HG02588 (cell line): ENCODE measurements around the gene CCDC157.
A peak's percentile ranks its signal among the peaks of the same experiment; 100 is the strongest.

Source experiments
- ATAC-seq: cut with Tn5 transposase; IDR thresholded peaks from one replicate; pipeline ENCODE4 v1.9.1; 2021; ENCODE audit warnings: mild to moderate bottlenecking, moderate library complexity; ENCODE audit not compliant: unreplicated experiment

Gene CCDC157

DNA sequence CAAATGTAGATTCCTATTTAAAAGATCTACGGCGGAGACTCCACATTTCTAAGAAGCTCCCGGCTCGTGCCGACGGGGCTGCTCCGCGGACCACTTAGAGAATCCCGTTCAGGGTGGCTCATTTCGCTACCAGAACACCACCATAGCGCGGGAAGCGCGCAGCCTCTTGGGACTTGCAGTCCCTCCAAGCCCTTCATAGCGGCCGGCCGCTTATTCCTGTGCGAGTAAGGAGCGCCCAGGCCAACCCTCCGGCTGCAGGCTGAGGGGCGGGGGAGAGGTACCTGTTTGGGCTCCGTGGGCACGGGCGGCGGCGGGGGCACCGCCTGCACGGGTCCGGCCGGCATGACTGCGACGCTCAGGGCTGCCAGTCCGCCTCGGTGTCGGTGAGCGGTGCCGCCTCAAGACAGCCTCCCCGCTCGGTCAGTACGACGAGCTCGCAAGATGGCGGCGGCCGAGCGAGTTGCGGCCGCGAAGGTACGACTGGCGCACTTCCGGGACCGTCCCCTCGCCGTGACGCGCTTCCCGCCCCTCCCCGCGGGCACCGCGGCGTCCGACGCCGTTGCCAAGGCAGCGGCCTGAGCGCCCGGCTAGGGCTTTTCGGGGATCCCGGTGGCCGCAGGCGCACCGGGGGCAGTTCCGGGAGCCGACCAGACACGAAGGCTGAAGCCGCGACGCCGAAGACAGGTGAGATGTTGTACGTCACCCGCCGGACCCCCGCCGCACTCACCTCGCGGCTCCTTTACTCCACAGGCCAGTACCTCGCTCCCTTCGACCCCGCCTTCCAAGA is at the start of gene CCDC157, which contains the start of gene SF3A1:
CCDC157 (plus strand) TSS at position 559 of the 787 bp plus-strand sequence. CDS start 8,994 bp downstream, outside the sequence.
SF3A1 (minus strand) TSS at position 446 of the 787 bp plus-strand sequence; CDS start at position 344, 102 bp downstream.
- ATAC-seq = peak; percentile 89

DNA sequence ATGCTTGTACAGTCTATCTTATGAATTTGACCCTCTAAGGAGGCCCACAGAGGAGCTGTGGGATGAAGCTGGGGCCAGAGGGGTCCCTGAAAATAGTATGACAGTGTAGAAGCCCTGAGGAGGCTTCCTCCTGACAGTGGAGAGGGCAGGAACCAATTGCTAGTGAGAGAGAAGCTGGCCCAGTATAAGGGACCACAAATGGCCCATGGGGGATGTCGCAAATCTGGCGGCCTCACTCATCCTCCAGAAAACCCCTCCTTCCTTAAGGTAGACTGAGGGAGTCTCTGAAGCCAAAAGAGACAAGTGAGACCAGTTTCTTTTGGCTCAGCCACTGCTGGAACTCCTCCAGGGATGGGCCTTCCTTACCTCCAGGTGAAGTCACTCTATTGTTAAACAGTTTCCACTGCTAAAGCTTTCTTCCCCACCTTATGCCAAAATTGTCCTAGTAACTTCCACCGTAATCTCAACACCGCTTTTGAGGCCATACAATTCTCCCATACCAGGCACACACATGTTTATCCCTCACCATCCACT is 49.7 kb upstream of the CCDC157 start:
- no peak for ATAC-seq

DNA sequence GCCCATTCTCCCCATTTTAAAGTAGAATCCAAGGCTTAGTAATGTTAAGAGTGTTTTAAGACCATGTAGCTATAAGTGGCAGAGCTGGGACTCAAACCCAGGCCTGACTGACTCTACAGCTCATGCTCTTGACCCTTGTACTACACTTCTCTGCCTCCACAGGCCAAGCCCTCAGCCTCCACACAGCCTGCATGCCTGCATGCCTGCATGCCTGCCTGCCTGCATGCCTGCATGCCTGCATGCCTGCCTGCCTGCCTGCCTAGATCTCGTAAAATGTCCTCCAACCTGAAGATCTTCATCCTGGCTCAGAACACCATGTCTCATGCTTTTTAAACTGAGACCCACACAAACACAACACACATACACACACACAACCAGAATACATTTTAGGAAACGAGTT is 48.7 kb upstream of the CCDC157 start:
- ATAC-seq = no peak

DNA sequence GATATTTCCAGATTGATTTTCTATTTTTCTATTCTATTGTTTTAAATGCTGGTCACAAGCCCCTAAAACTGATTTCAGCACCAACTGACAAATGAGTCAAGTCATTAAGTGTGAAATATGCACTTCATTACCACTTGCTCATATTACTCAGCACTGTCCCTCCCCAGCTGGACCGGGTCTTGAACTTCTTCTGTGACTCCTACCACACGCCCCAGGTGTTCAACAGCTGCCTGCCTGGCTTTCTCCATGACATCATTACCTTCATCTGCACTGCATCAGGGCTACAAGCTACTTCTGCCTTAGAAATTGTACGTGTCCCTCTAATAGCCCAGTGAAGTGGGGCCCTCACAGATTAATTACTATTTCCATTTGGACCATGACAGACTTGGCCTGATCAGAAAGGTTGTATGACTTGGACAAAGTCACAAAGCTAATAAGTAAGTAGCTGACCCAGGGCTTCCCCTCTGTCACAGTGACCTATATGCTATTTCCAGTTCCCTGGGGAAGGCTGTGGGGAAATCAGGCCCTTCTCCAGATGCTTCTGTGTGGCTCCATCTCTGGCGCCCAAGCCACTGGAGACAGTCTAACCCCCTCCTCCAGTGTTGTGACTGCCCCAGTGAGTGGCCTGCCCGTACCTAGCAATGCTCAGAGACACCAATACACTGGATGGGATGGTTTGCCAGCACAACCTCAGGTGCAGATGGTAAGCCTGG is 48.1 kb upstream of the CCDC157 start:
- no peak for ATAC-seq

DNA sequence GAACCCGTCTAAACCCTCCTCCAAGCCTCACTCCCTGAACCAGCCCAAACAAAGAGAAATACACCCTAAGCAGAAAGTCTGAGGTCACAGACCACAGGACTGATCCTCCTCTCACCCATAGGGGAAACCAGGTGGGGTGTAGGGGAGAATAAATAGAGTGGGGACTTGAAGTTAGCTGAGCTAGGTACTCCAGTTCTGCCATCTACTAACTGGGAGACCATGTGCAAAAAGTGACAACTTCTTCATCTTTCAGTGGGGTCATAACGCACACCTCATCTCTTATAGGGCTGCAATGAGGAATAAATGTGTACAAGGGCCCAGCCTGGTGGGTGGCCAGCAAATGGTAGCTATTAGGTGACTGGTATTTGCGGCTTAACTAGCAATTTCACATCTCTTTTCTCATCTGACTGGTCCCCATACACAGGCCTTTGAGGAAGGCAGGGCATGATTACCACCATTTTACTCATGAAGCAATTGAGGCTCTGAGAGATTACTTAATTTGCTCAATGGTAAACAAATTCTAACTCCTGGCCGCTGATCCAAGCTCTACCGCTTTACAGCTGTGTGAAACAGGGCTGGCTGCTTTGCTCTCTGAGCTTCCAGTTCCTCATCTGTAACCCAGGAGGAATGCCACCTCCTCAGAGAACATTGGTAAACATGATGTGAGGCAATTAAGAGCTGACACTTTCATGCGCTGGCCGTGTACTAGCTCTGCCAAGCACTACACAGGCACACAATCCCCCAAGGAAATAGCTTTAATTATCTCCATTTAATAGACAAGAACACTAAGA is 46.7 kb upstream of the CCDC157 start:
- ATAC-seq = peak; percentile 30

DNA sequence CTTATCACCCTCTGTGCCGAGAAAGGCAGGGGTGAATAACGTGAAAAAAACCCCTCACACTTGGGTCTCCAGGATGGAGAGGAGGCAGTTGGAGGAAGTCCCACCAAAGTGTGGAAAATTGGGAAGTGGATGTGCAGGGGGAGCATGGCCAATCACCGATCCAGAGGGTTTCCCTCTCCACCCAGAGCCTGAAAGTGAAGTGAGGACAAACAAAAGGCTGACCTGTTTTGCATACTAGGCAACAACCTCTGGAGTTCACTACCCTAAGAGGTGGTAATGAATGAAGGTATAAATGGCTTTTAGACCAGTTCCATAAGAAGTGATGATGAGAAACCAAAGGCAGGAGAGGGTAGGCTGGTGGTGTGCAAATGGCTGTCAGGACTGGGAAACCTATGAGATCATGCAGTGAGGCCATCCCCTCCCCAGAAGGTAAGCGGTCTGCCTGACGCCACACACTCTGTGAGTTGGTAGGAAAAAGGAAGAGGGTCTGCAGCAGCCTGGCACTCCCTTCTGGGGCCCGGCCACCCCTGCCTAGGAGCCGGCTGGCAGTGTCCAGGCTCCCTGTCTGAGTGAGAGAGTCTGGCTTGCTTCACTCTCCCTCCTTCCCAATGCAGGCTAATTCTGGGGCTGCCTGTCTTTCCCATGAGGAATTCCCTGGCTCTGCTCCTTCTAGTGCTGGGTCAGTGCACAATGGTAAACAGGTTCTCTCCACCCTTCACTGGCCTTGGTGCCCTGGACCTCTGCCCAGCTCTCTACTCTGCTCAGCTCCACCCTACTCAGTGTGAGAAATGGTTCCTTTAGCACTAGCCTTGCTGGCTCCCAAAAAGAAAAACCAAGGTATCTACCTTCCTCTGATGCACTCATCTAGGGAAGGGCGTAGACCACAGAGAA is 45.7 kb upstream of the CCDC157 start:
- no peak for ATAC-seq

DNA sequence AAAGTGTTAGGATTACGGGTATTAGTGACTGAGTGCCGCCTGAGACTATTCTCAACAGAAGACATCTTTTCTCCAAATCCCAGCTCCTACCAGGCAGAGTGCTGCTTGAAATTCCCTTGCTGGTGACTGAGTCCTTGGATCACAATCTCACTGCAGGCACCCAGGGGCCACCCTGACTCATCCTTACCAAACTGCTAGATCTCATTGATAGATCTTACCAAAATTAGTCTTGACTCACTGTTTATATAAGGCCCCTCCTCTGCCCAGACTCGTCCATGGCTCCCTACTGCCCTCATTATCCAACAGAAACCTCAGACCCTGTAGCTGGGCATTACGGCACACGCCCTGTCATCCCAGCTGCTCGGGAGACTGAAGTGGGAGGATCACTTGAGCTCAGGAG is 44.8 kb upstream of the CCDC157 start:
- ATAC-seq = no peak

DNA sequence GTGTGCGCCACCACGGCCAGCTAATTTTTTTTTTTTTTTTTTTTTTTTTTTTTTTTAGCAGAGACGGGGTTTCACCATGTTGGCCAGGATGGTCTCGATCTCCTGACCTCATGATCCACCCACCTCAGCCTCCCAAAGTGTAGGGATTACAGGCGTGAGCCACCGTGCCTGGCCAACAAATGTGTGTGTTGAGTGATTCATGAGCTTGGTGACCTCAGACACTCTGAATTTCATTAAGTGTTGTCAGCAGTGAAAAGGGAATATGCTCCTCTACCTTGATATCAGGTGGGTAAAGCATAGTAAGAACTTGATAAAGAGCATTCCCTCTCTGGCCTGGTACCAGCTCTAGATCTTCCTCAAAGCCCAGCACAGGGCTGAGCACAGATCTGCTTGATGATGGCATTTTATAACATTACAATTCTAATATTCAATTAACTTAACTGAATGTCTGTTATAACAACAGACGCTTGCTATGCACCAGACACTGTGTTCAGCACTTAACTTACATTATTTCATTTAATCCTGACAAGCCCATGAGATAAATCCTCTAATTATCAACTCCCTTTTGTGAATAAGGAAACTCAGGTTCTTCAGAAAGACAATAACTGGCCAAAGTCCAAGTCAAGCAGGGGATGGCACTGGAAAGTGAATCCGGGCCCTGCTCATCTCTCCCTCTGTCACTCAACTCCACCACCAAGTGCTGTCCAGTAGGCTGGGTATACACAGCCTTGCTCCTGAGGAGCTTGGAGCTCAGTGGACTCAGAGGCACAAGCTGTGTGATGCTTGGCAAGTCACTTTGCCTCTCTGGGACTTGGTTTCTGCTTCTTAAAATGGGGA is 43.1 kb upstream of the CCDC157 start:
- ATAC-seq = no peak

DNA sequence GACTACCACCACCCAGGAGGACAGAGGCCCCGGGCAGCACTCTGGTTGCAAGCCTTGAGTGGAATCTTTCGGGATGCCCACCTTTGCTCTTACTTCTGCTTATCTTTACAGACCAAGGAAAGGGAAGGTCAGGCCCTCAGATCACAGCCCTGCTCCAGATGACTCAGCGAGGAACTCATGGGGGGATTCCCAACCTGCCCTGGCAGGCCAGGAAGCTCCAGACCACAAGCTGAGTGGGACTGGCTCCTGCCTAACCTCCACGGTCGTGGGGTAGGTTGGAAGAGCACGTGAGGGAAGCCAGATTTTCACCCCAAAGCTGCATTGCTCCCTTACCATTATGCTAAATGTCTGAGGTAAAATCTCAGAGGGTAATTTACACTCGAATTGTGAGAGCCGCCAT is 41.9 kb upstream of the CCDC157 start:
- ATAC-seq = no peak

DNA sequence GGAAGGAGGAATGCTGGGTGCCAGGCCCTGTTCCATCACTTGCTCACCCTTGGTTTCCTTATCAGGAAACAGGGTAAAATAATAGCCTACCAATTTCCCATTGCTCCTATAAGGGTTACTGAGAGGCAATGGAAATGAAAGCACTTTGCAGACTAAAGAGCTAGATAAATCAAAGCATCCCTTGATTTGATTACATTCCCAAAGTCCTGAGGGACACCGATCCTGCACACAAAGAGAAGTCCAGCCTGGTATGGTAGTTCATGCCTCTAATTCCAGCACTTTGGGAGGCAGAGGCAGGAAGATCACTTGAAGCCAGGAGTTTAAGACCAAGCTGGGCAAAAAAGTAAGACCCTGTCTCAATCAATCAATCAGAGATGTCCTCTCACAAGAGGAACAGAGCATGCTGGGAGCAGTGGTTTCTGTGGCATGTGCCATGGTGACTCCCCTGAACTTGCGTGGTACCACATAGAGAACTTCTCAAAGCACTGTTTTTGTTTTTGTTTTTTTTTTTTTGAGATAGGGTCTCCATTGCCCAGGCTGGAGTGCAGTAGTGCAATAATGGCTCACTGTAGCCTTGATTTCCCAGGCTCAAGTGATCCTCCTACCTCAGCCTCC is 40.7 kb upstream of the CCDC157 start:
- no peak for ATAC-seq

DNA sequence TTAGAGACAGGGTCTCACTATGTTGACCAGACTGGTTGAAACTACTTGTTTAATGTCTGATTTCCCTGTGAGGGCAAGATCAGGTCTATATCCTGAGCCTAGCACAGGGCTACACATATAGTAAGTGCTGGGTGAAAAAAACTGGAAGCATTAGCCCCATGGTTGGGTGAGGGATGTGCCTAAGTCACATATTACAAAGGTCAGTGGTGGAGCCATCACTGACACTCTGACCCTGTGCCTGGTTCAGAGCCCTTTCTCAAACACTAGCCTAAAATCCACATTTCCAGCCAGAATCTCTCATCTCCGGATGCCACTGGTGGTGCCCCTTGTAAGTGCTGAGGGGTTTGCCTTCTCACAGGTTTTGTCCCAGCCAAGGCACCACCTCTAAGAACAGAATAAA is 39.0 kb upstream of the CCDC157 start:
- ATAC-seq = no peak

DNA sequence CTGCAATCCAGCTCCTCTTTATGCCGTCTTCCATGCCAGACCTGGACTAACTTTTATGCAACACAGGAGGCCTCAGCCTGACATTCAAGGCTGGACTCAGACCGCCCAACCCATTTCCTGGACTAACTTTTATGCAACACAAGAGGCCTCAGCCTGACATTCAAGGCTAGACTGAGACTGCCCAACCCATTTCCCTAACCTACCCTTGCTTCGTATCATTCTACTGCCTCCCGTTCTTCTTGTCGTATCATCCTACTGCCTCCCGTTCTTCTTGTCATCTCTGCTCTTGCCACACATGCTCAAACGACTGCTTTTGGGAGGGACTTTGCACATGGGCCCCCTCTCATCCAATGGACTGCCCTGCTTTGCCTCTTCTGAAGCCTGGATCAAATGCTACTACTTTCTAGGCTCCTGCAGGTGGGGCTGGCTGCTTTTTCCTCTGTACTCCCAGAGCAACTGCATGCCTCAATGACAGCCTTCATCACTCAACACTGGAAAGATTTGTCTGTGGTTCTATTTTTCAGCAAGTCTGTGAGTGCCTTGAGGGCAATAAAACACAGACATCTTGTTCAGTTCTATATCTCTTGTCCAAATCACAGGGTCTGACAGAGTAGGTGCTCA is 37.9 kb upstream of the CCDC157 start:
- no peak for ATAC-seq

DNA sequence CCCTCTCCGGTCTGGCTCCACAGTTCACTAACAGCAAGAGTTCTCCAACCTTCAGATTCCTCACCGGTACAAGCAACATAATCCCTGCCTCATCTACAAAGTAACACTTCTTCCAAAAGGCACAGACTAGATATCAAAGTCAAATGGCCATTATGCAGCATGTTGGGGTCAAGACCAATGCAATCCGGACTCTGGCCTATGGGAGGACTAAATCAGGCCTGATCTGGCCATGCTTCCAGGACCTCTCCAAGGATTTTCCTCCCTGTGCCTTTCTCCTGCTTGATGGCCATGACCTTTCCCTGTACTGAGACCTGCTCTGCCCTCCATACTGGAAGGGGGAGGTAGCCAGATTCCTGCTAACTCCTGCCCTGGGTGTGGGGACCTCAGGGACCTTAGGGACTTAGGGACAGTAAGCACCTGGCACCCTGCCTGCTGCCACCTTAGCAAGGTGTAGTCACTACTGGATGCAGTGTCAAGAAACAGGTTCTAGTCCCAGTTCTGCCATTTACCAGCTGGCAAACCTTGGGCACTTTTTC is 36.7 kb upstream of the CCDC157 start:
- no peak for ATAC-seq

DNA sequence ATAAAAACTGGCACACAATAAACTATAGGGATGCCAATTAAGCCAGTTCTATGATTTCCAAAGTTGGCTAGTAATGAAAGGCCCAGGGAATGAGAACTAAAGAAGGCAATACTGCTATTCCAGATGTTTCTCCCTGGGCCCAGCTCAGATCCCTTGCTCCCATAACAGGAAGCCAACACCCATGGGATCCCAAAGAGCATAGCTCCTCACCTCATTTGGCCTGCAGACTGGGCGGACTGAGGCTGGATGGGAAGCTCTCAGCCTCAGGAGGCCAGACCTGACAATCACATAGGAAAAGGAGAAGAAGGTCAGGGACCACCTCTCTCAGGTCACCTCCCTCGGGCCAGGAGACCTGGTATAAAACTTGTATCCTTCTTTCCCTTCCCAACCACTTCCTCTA is 35.3 kb upstream of the CCDC157 start:
- no peak for ATAC-seq

DNA sequence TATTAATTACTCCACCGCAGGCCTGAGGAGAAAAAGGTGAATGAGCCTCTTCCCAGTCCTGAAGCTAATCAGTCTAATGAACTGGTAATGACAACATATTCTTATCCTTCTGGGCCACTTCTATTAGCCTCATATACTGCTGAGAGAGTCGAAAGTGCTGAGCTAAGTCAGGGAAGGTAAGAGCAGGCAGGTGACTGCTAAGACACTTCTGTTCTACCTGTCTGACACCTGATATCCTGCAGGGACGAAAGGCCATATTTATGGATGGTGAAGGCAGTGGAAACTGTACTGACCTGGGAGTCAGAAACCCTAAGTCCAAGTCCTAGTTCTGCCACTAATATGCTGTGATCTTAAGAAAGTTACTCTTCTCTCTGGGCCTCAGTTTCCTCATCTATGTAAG is 33.6 kb upstream of the CCDC157 start:
- no peak for ATAC-seq

DNA sequence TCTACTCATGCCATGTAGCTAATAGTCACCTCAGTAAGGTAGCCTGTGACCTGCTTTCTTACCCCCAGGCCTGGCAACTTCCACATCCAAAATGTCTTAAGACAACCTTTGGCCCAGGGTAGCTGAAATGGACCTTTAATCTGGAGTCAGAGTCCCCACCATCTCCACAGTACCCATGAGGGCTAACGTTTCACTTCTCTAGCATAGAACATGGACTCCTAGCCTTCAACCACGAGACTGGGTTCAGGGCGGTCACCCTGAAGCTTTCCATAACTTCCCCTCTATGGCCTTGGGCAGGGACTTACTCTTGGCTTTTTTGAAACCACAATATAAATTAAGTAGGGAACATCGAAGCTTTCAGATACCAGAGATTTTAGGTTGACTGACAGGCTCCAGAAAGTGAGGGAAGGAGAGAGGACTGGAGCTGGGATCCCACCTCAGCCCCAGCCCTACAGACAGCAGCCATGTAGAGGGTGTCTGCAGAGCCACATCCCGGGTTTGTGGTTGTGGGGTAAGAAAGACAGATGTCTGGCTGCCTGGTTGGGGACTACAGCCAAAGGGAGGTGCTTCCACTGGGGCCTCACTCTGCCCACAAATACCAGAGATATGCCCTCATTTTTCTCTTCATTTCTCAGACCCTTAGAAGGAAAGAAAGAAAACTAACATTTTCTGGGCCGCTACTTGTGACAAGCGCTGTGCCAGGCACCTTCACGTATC is 32.6 kb upstream of the CCDC157 start:
- ATAC-seq = no peak

DNA sequence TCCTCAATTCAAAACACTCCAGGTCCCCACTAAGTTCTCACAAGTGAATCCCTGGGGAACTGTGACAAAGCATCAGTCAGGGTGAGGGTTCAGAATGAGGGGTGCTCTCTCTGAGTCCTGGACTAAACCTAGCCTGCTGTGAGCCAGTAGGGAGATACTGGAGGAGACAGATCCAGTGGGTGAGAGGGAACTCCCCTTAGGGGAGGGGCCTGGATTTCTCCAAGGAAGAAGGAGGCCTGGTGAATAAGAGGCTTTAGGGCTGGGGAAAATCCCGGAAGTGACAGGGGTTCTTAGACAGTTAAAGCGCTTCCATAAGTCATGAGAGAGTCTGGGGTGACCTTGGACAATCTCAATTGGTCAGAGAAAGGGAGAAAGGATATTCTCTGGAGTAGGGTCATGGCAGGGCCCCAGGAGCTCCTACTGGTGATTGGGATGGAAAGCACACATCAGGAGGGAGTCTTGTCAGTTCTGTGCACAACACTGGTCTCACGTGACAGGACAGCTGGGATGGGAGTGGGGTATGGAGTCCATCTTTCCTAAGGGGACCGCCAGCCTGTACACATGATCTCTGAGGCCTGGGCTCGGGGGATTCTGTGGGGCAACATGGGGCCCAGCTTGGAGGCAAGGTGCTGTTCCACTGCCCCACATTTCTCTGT is 31.6 kb upstream of the CCDC157 start:
- no peak for ATAC-seq
